Stimulated activated CD8-positive, alpha-beta memory T cell treated with anti-CD3 and anti-CD28 coated beads, Interleukin-7, amount 100 ng/mL, for 48 hours (primary cell): ENCODE measurements around the gene MTHFR.

Experiments used
- DNase-seq, 2 donors: peaks; one replicate each; pipeline ENCODE4 v3.0.0-alpha.2; 2020; ENCODE audit warnings: low read depth in 1 of 2; ENCODE audit errors: extremely low read depth in 1 of 2

Gene MTHFR

DNA sequence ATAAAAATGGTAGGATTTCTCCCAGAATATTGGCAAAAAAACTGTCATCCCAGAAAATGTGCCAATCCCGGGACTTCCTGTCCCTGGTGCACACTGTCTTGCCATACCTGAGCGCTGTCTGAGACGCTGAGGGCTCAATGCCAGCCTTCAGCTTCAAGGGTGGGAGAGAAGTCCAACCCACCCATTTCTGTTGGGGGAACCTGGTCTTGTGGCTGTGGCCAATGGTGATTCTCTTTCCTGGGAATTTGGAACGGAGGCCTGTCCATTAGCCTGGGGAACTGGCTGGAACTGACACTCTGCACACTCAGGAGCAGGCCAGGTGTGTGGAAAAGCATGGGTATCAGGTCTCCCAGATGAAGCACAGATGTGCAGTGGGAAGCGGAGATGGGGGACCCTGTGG, 6.7 kb downstream of the MTHFR start:
- DNase-seq, result no peak

GRCh38 chr1:11797525-11798216, 8.1 kb downstream of the MTHFR start:
- DNase-seq, result no peak

GRCh38 chr1:11796036-11796828, 9.5 kb downstream of the MTHFR start:
- no peak for DNase-seq

GRCh38 chr1:11795238-11795890, 10.4 kb downstream of the MTHFR start:
- DNase-seq, result no peak

DNA sequence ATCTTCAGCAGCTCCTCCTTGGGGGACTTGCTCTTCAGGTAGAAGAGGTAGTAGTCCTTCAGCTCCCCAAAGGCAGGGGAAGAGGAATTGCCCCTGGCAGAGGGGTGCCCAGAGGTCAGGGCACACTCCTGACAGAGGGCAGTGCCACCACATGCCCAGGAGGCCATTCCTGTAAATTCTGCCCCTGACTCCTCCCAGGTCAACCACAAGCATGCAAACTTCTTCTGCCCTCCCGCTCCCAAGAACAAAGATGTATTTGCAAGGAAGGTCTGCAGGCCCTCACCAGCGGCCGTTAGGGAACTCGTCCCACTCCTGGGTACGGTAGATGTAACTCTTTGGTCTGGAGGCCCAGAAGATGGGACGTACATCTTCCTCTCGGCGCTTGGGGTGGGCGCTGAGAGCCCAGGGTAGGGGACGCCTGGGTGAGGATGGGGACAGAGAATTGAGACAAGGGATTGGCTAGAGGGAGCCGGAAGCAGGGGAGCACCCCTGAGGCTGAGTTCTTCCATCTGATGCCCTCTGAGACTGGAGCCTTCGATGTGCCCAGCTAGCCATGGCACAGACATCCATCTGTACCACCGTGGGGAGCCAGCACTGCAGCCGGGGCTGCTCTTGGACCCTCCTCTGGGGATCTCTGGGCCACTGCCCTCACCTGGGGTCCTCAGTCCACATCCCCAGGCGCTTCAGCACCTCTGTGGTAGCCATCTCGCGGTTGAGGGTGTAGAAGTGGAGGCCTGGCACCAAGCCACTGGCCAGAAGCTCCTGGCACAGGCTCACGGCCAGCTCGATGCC, 11.1 kb downstream of the MTHFR start:
- DNase-seq, result no peak

DNA sequence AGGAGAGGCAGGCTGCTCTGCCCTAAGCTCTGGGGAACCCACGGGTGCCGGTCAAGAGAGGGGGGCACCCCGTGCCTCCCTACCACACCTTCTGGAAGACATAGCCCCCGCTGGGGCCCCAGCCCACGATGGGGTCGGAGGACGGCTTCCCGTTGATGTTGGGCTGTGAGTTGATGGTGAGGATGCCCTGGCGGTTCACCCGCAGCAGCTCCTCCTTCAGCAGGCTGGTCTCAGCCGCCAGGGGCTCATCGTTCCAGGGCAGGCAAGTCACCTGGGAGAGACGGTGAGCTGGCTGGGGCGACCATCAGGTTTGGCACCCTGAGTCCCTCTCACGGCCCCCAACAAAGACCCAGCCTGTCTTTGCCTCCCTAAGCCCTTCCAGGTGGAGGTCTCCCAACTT, 11.9 kb downstream of the MTHFR start:
- no peak for DNase-seq

DNA sequence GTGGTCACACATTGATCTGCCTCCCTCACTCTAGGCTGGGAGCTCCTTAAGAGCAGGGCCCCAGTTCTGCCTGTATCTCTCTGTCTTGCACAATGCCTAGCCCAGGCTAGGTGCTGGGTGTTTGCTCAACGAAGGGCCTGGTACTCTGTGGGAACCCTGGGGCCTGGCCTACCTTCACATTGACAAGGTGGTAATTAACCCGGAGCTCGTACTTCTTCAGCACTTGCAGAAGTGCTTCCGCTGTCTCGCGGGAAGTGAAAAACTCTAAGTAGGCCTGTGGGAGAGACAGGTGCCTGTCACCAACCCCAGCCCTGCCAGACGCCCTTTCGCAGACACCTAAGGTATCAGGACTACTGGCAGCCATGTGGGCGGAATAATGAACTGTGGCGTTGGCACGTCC, 13.7 kb downstream of the MTHFR start:
- no peak for DNase-seq

GRCh38 chr1:11790880-11791715, 14.7 kb downstream of the MTHFR start:
- no peak for DNase-seq

DNA sequence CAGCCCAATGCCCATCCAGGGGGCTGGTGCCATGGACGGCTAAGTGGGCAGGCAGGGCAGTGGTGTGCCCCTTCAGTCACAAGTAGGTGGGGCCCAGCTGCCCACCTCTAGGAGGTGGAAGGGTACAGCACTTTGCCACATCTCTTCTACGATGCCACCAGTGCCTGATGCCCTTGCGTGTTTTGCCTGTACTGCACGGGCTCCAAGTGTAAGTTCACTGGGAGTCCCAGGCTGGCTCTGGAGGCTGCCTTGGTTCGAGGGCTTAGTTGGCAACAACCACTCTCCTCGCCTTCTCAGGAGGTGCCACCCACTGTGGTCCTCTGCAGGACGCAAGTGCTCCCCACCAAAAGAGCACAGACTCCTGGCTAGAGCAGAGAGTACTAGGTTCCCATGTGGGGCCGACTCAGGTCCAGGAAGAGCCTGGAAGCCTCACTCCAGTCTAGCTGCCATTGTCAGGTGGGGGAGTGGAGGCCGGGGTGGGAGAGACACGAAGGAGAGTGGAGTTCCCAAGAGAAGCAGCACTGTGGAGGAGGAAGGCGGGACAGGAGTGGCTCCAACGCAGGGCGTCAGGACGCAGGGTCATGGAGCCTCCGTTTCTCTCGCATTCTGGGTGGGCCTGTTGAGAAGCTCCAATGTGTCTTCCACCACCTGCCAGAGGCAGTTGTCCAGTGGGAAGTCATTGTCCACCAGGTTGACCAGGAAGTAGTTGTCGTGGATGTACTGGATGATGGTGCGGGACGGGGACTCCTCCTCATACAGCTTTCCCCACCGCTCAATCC, 15.5 kb downstream of the MTHFR start:
- DNase-seq, result no peak

DNA sequence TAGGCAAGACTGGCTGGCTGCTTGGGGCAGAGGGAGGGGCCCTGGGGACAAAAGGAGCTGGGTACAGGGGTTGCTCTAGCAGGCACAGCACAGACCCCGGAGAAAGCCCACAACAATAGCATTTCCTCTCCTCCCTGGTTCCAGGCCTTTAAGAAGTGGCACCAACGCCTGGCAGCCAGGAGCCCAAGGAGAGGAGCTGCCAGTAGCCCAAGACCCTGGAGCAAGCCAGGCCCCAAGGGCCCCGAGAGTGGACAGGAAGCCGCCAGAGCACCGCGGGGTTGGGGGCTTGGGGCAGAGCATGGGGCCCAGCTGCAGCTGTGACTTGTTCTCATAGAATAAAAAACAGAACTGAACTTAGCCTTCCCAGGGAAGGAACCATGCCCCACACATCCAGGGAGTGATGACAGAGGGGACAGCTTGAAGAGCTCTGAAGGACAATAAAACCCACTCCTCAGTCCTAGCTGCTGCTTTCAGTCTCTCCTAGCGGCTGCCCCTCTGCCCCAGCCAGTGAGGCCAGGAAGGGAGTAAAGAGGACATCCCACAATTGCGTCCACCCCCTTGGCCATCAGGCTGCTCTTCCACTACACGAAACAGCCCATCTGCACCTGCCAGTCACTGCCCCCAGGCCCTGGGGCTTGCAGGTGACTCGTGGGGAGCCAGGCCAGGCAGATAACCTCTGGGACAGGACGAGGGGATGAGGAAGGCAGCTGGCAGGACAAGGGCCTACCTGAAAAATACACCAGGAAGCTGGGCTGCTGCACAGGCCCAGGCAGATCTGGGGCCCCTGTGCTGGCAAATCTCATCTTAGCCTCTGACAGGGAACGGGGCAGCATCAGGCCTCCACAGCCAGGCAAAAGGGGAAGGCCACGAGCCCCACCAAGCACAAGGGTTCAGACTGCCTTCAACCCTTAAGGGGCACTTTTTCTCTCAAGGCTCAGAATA, 16.4 kb downstream of the MTHFR start:
- no peak for DNase-seq

DNA sequence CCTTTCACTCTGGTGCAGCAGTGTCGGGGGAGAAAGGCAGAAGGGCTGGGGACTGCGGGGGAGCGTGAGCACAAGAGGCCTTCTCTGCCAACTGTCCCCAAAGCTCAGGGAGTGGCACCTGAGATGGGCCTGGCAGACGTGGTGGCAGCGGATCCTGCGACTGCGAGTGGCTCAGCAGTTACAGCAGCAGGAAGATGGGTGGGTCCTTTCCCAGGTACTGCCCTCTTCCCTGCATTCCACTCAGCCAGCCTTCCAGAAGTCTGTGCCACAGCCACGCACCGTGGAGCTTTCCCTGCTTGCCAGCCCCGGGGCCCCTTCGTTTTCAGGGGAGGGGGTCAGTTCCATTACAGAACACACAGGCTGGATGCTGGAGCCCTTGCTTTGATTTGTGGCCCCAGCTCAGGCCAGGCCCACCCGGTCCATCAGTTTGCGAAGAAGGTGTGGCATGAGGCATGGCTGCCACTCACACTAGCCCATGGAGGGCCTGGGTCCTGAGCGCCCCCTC, 17.2 kb downstream of the MTHFR start:
- DNase-seq, result no peak

- DNase-seq, result no peak
These were observed 17.8 kb downstream of the MTHFR start for GRCh38 chr1:11787804-11788436.

- DNase-seq, result no peak
These were observed 18.4 kb downstream of the MTHFR start for GRCh38 chr1:11787251-11787803.

- no peak for DNase-seq
These were observed 19.6 kb downstream of the MTHFR start for GRCh38 chr1:11786168-11786567.

- DNase-seq, result peak; percentile 17 to 20
These were observed 20.6 kb downstream of the MTHFR start for GRCh38 chr1:11784993-11785769.

- no peak for DNase-seq
These were observed 21.3 kb downstream of the MTHFR start for GRCh38 chr1:11784256-11784992.
